Measurements from ENCODE around the gene RSU1.
A peak's percentile ranks its signal among the peaks of the same experiment; 100 is the strongest.

RSU1 gene

DNA sequence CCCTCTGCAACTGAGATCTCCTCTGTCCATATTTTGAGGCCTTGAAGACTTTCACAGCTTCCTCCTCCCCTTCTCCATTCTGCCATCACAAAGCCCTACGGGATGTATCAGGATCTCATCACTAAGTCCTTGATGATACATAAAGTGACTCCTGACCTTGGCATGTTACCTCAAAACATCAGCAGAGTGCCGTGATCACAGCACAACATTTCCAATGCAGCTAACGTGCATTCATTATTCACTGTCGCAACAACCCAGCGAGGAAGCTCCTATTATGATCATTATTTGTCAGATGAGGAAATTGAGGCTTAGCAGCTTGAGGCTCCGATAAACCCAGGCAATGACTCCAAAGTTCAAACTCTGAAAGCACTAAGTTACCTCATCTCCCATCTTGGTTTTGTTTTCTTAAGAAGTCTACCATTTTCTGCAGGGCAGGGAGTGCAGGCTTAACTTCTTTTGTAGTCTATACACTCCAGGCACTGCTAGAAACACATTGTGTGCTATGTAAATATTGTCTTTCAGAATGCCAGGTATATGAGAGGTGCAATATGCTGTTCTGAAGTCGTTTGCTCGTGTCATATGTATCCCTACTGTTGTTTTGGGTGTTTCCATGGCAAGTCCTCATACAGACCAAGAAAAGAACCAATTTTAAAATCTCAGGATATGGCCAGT lies 215.0 kb downstream of the RSU1 start:
- H3K4me1 ChIP-seq (ENCODE audit: control insufficient read depth, insufficient read depth, low read depth, low read length) = peaks cover 4% of the 10 kb centered on the region
- H3K9me3 ChIP-seq (ENCODE audit: control insufficient read depth, low read length) = no peaks in the 10 kb centered on the region
- H3K79me1 ChIP-seq (replicated peaks; ENCODE audit: low read length, poor library complexity, severe bottlenecking) = peaks cover 19% of the 10 kb centered on the region
- no peak overlapping the region for H2BK12ac ChIP-seq (ENCODE audit: low read length in 2 of 2)
- peaks cover 12 to 29% of the 10 kb centered on the region in 2 experiments for H3K36me3 ChIP-seq (ENCODE audit: control insufficient read depth in 1 of 2, insufficient read depth in 2 of 2, low read depth in 1 of 2, low read length in 2 of 2)
- no peak overlapping the region for H3K9ac ChIP-seq (ENCODE audit: low read length)
- H2BK5ac ChIP-seq (ENCODE audit: low read depth, low read length, poor library complexity, severe bottlenecking) = no peak overlapping the region
- no peak overlapping the region for H3K27ac ChIP-seq (ENCODE audit: low read length, poor library complexity, severe bottlenecking)
- H3K14ac ChIP-seq (ENCODE audit: low read length in 2 of 2) = no peak overlapping the region
- H3K27me3 ChIP-seq (ENCODE audit: control insufficient read depth in 1 of 2, insufficient read depth in 1 of 2, low read length in 2 of 2) = no peaks in the 10 kb centered on the region
- H3K4me2 ChIP-seq (ENCODE audit: low read length, poor library complexity, severe bottlenecking) = no peak overlapping the region
- no peak overlapping the region for H2BK15ac ChIP-seq (ENCODE audit: low read depth, poor library complexity, severe bottlenecking)
- DNase-seq = peak; percentile 53
- no peak overlapping the region for H3K4ac ChIP-seq (ENCODE audit: low read depth in 1 of 2, low read length in 2 of 2)
- no peak overlapping the region for H3K4me3 ChIP-seq (ENCODE audit: insufficient read depth in 1 of 2, low read depth in 1 of 2, low read length in 2 of 2)
- H2BK120ac ChIP-seq (ENCODE audit: low read depth, low read length) = no peak overlapping the region
- WGBS = 78% methylated on average over 8 of the region's 8 CpGs
- H3K23ac ChIP-seq (ENCODE audit: low read length in 2 of 2) = no peak overlapping the region
- no peak overlapping the region for H2AFZ ChIP-seq (ENCODE audit: low read depth, low read length)
- no peak overlapping the region for H3K18ac ChIP-seq (ENCODE audit: low read depth in 1 of 2, low read length in 2 of 2)
- no peak overlapping the region for H2AK5ac ChIP-seq (ENCODE audit: low read length, severe bottlenecking)
- no peak overlapping the region for H4K8ac ChIP-seq (ENCODE audit: low read length)
- no peak overlapping the region for H4K91ac ChIP-seq (ENCODE audit: low read length)

GRCh38 chr10:16599662-16600061 lies 217.6 kb downstream of the RSU1 start:
- Histone ChIP-seq H3K4ac (ENCODE audit: low read depth in 1 of 2, low read length in 2 of 2) (no peak overlapping the region), H2AK5ac (ENCODE audit: low read length, severe bottlenecking) (no peak overlapping the region), H3K4me1 (ENCODE audit: control insufficient read depth, insufficient read depth, low read depth, low read length) (peaks cover 4% of the 10 kb centered on the region), H2AFZ (ENCODE audit: low read depth, low read length) (no peak overlapping the region), H3K27ac (ENCODE audit: low read length, poor library complexity, severe bottlenecking) (no peak overlapping the region), H3K9ac (ENCODE audit: low read length) (no peak overlapping the region), H3K79me1 (replicated peaks; ENCODE audit: low read length, poor library complexity, severe bottlenecking) (peaks cover 15% of the 10 kb centered on the region), H3K18ac (ENCODE audit: low read depth in 1 of 2, low read length in 2 of 2) (no peak overlapping the region), H4K91ac (ENCODE audit: low read length) (peak overlapping the region; percentile 5), H3K23ac (ENCODE audit: low read length in 2 of 2) (no peak overlapping the region), H2BK120ac (ENCODE audit: low read depth, low read length) (no peak overlapping the region), H3K4me2 (ENCODE audit: low read length, poor library complexity, severe bottlenecking) (no peak overlapping the region), H3K36me3 (ENCODE audit: control insufficient read depth in 1 of 2, insufficient read depth in 2 of 2, low read depth in 1 of 2, low read length in 2 of 2) (peaks cover 7 to 31% of the 10 kb centered on the region in 2 experiments), H4K8ac (ENCODE audit: low read length) (no peak overlapping the region), H2BK12ac (ENCODE audit: low read length in 2 of 2) (no peak overlapping the region), H3K4me3 (ENCODE audit: insufficient read depth in 1 of 2, low read depth in 1 of 2, low read length in 2 of 2) (no peak overlapping the region), H3K27me3 (ENCODE audit: control insufficient read depth in 1 of 2, insufficient read depth in 1 of 2, low read length in 2 of 2) (no peaks in the 10 kb centered on the region), H3K9me3 (ENCODE audit: control insufficient read depth, low read length) (no peaks in the 10 kb centered on the region), H2BK15ac (ENCODE audit: low read depth, poor library complexity, severe bottlenecking) (no peak overlapping the region), H3K14ac (ENCODE audit: low read length in 2 of 2) (no peak overlapping the region), H2BK5ac (ENCODE audit: low read depth, low read length, poor library complexity, severe bottlenecking) (no peak overlapping the region)
- no peak for DNase-seq
- WGBS = 96% methylated on average over 8 of the region's 8 CpGs

- Histone ChIP-seq H2AFZ (ENCODE audit: low read depth, low read length) (peak overlapping the region; percentile 64), H4K91ac (ENCODE audit: low read length) (peak overlapping the region; percentile 20), H3K36me3 (ENCODE audit: control insufficient read depth in 1 of 2, insufficient read depth in 2 of 2, low read depth in 1 of 2, low read length in 2 of 2) (peaks cover 6 to 44% of the 10 kb centered on the region in 2 experiments), H3K4me2 (ENCODE audit: low read length, poor library complexity, severe bottlenecking) (peak overlapping the region; percentile 26), H3K9ac (ENCODE audit: low read length) (no peak overlapping the region), H2BK12ac (ENCODE audit: low read length in 2 of 2) (no peak overlapping the region), H3K4ac (ENCODE audit: low read depth in 1 of 2, low read length in 2 of 2) (no peak overlapping the region), H3K14ac (ENCODE audit: low read length in 2 of 2) (no peak overlapping the region), H2BK5ac (ENCODE audit: low read depth, low read length, poor library complexity, severe bottlenecking) (no peak overlapping the region), H3K4me3 (ENCODE audit: insufficient read depth in 1 of 2, low read depth in 1 of 2, low read length in 2 of 2) (no peak overlapping the region), H3K79me1 (replicated peaks; ENCODE audit: low read length, poor library complexity, severe bottlenecking) (peaks cover 15% of the 10 kb centered on the region), H3K23ac (ENCODE audit: low read length in 2 of 2) (no peak overlapping the region), H3K9me3 (ENCODE audit: control insufficient read depth, low read length) (no peaks in the 10 kb centered on the region), H2BK120ac (ENCODE audit: low read depth, low read length) (no peak overlapping the region), H3K27me3 (ENCODE audit: control insufficient read depth in 1 of 2, insufficient read depth in 1 of 2, low read length in 2 of 2) (no peaks in the 10 kb centered on the region), H2AK5ac (ENCODE audit: low read length, severe bottlenecking) (no peak overlapping the region), H3K18ac (ENCODE audit: low read depth in 1 of 2, low read length in 2 of 2) (peak overlapping the region; percentile 54 to 60), H2BK15ac (ENCODE audit: low read depth, poor library complexity, severe bottlenecking) (no peak overlapping the region), H4K8ac (ENCODE audit: low read length) (peak overlapping the region; percentile 57), H3K27ac (ENCODE audit: low read length, poor library complexity, severe bottlenecking) (no peak overlapping the region), H3K4me1 (ENCODE audit: control insufficient read depth, insufficient read depth, low read depth, low read length) (peaks cover 4% of the 10 kb centered on the region)
- 62% methylated on average over 11 of the region's 11 CpGs for WGBS
- DNase-seq = peak; percentile 84
Observed at GRCh38 chr10:16597656-16598055, 219.6 kb downstream of the RSU1 start.

- no peak for DNase-seq
- Histone ChIP-seq H2BK5ac (ENCODE audit: low read depth, low read length, poor library complexity, severe bottlenecking) (no peak overlapping the region), H3K79me1 (replicated peaks; ENCODE audit: low read length, poor library complexity, severe bottlenecking) (peaks cover 4% of the 10 kb centered on the region), H4K8ac (ENCODE audit: low read length) (no peak overlapping the region), H3K9me3 (ENCODE audit: control insufficient read depth, low read length) (no peaks in the 10 kb centered on the region), H3K4me2 (ENCODE audit: low read length, poor library complexity, severe bottlenecking) (no peak overlapping the region), H3K9ac (ENCODE audit: low read length) (no peak overlapping the region), H2BK12ac (ENCODE audit: low read length in 2 of 2) (no peak overlapping the region), H4K91ac (ENCODE audit: low read length) (no peak overlapping the region), H3K4me1 (ENCODE audit: control insufficient read depth, insufficient read depth, low read depth, low read length) (no peaks in the 10 kb centered on the region), H3K4me3 (ENCODE audit: insufficient read depth in 1 of 2, low read depth in 1 of 2, low read length in 2 of 2) (no peak overlapping the region), H2AK5ac (ENCODE audit: low read length, severe bottlenecking) (no peak overlapping the region), H3K27ac (ENCODE audit: low read length, poor library complexity, severe bottlenecking) (no peak overlapping the region), H2AFZ (ENCODE audit: low read depth, low read length) (no peak overlapping the region), H3K18ac (ENCODE audit: low read depth in 1 of 2, low read length in 2 of 2) (no peak overlapping the region), H2BK120ac (ENCODE audit: low read depth, low read length) (no peak overlapping the region), H2BK15ac (ENCODE audit: low read depth, poor library complexity, severe bottlenecking) (no peak overlapping the region), H3K23ac (ENCODE audit: low read length in 2 of 2) (no peak overlapping the region), H3K27me3 (ENCODE audit: control insufficient read depth in 1 of 2, insufficient read depth in 1 of 2, low read length in 2 of 2) (no peaks in the 10 kb centered on the region), H3K4ac (ENCODE audit: low read depth in 1 of 2, low read length in 2 of 2) (no peak overlapping the region), H3K36me3 (ENCODE audit: control insufficient read depth in 1 of 2, insufficient read depth in 2 of 2, low read depth in 1 of 2, low read length in 2 of 2) (peaks cover 11 to 39% of the 10 kb centered on the region in 2 experiments), H3K14ac (ENCODE audit: low read length in 2 of 2) (no peak overlapping the region)
- WGBS = over 99% methylated on average over 10 of the region's 11 CpGs
Observed at GRCh38 chr10:16592378-16592777, 224.8 kb downstream of the RSU1 start.
